Stimulated activated naive CD8-positive, alpha-beta T cell treated with anti-CD3 and anti-CD28 coated beads, Interleukin-15, Interleukin-2, amounts not matched to agents 100 ng/mL and 50 ng/mL, for 24 hours (primary cell): ENCODE data around the gene C11orf98.
A peak's percentile ranks its signal among the peaks of the same experiment; 100 is the strongest.
"Not testable (repeated sequence)": the region's sequence is repeated elsewhere in the genome, so short reads cannot be mapped to it uniquely, and the experiment has no call there.

Experiments
- H3K27ac Mint-ChIP-seq: one replicate; pipeline ENCODE4 v1.8.0; 2021; ENCODE audit warnings: mild to moderate bottlenecking, mixed read lengths
- H3K27me3 Mint-ChIP-seq: one replicate; pipeline ENCODE4 v1.8.0; 2021; ENCODE audit warnings: mixed read lengths
- H3K36me3 Mint-ChIP-seq: one replicate; pipeline ENCODE4 v1.8.0; 2021; ENCODE audit warnings: low read depth, mixed read lengths
- H3K4me1 Mint-ChIP-seq: one replicate; pipeline ENCODE4 v1.8.0; 2021; ENCODE audit warnings: low read depth, mixed read lengths
- H3K4me3 Mint-ChIP-seq: one replicate; pipeline ENCODE4 v1.8.0; 2021; ENCODE audit warnings: mild to moderate bottlenecking, mixed read lengths
- H3K9me3 Mint-ChIP-seq: one replicate; pipeline ENCODE4 v1.8.0; 2021; ENCODE audit warnings: mixed read lengths

Gene C11orf98

DNA sequence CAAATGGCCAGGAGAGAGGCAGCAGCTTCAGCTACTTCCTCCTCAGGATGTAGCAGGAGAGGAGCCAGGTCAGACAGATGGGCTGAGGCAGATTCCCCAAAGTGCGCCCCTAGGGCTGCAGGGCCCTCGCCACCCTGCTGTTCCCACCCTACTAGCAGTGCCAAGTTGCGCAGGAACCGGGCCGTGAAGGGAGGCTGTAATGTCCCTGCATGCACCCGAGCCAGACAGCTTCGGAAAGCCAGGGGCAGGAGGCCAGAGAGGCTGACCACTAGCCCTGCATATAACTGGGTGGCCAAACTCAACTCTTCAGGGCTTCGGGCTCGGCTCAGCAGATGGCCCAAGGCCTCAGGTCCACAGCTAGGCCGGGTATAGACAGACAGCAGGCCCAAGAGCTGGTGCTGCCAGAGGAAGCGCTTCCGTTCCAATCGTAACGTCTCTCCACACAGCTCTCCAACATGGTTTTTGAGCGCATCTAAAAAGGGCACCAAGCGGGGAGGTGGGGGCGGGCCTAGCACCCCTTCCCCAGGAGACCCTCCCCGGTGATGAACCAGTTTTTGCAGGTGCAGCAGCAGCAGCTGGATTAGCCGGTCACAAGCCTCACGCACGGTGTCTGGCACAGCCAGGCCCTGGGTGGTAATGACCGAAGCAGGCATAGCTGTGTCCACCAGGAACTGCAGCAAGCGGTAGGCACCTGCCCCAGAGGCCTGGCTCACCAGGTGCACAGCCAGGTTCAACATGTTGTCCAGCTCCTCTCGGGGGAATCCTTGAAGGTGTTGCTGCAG, 16.6 kb downstream of the C11orf98 start:
- Mint-ChIP-seq H3K4me3 (no peak overlapping the region), H3K4me1 (peaks cover 44% of the 10 kb centered on the region), H3K36me3 (peaks cover 18% of the 10 kb centered on the region), H3K27me3 (no peaks in the 10 kb centered on the region), H3K27ac (no peak overlapping the region), H3K9me3 (no peaks in the 10 kb centered on the region)

DNA sequence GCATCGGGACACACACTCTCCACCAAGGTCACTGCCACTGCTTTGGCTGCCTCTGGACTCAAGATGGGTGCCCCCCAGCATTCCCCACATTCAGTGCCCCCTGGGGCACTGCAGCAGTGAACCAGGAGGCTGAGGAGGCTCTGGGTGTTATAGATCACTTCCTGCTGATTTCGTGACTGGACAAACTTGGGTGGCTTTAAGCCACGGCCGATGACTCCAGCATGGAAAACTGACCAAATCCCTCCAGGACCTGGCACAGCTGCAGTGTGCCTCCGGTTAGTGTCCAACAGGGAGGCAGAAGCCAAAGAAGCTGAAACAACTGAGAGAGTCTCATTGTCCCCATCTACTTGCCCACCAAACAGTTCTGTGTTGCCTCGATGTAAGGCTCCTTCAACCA, 17.4 kb downstream of the C11orf98 start:
- Mint-ChIP-seq H3K36me3 (peaks cover 22% of the 10 kb centered on the region), H3K4me3 (no peak overlapping the region), H3K9me3 (no peaks in the 10 kb centered on the region), H3K4me1 (peaks cover 45% of the 10 kb centered on the region), H3K27me3 (no peaks in the 10 kb centered on the region), H3K27ac (no peak overlapping the region)

DNA sequence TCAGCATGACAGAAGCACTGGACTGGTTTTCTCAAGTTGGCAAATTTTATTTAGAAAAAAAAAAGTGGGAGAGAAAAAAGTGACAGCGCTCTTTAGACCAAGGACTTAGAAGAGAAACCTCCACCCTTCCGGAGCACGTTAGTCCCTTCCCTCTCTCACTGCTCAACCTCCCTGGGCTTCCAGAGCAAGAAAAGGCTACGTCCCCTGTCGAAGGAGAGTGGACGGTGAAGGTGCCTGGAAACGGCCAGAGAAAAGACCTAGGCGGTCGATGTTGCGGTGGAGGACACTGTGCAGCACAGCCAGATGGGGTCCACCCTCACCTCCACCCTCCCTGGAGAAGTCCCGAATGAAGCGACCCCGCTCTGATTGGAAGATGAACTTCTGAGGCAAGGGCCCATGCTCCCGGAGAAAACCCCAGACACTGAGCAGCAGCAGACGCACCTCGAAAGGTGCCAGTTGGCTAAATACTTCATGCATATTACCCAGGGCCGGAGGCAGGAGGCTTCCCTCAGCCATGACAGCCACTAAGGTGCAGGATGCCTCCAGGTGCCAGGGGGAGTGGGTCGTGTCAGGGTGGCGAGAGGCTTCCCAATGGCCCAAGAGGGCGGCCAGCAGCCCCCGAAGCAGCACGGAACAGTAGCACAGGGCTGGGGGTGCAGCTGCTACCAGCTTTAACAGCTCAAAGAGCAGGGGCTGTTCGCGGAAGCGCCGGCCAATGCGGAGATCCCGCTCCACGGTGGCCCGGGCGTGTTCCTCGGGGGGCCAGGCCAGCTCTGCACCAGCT, 18.0 kb downstream of the C11orf98 start:
- H3K27ac Mint-ChIP-seq, result peak overlapping the region; percentile 99
- no peaks in the 10 kb centered on the region for H3K27me3 Mint-ChIP-seq
- peaks cover 43% of the 10 kb centered on the region for H3K4me1 Mint-ChIP-seq
- H3K9me3 Mint-ChIP-seq, result no peaks in the 10 kb centered on the region
- peak overlapping the region; percentile 100 for H3K4me3 Mint-ChIP-seq
- peaks cover 24% of the 10 kb centered on the region for H3K36me3 Mint-ChIP-seq

DNA sequence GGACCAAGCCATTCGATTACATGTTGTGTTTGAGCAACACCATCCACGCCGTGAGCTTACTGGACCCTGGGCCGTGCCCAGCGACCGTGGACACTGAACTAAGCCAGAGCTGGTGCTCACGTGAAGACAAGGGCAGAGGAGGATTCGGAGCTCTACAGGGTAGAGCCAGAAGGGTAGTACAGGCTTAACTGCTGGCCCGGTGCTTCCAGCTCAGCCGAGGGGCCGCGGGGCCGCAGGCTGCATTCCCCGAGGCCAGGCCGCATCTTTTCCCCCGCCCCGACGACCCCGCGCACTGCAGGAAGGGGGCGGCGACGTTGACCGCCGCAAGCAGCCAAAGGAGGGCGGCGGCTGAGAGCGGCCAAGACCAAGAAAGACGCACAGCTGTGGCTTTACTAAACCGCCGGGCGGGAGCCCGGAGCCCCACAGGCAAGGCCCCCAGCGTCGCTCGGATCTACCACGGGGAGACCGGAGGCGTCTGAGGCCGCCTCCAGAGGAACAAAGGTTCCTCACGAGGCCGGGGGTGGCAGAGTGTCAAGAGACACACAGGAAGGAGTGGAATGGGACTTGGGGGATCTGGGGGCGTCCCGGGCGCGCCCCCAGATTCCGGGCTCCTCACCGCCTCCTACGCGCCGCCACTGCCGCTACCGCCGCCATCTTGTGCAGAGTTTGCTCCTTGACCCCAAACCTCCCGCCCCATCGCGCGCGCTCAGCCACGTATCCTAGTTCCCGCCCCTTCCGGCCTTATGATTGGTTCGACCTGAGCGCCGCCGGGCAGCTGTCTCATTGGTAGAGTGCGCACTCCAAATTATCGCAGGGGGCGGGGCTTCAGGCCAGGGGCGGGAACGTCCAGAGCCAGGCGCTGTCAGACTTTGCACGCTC, 18.8 kb downstream of the C11orf98 start, which contains the start of gene GANAB:
GANAB (minus strand) TSS at position 668 of the 879 bp plus-strand sequence; CDS start at position 654, 14 bp downstream.
- peak within 1 kb of the TSS; percentile 99 for H3K27ac Mint-ChIP-seq
- peaks cover 27% of the 10 kb centered on the region for H3K36me3 Mint-ChIP-seq
- H3K4me1 Mint-ChIP-seq, result peaks cover 42% of the 10 kb centered on the region
- peak within 1 kb of the TSS; percentile 100 for H3K4me3 Mint-ChIP-seq
- no peaks in the 10 kb centered on the region for H3K27me3 Mint-ChIP-seq
- no peaks in the 10 kb centered on the region for H3K9me3 Mint-ChIP-seq

DNA sequence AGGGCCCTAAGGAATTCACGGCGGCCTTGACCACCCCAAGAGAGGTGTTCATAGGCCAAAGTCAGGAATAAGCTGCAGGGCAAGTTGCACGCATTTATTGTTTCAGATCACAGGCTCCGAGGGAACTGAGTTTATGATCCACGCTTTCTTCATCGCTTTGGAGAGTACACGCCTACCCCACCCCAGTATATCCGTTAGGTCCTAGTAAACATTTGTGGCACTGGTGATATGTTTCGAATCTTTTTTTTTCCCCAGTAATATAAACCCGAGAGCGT, 19.4 kb downstream of the C11orf98 start:
- Mint-ChIP-seq H3K4me3 (peak overlapping the region; percentile 100), H3K27me3 (no peaks in the 10 kb centered on the region), H3K4me1 (peaks cover 44% of the 10 kb centered on the region), H3K27ac (peak overlapping the region; percentile 99), H3K36me3 (peaks cover 31% of the 10 kb centered on the region), H3K9me3 (no peaks in the 10 kb centered on the region)

DNA sequence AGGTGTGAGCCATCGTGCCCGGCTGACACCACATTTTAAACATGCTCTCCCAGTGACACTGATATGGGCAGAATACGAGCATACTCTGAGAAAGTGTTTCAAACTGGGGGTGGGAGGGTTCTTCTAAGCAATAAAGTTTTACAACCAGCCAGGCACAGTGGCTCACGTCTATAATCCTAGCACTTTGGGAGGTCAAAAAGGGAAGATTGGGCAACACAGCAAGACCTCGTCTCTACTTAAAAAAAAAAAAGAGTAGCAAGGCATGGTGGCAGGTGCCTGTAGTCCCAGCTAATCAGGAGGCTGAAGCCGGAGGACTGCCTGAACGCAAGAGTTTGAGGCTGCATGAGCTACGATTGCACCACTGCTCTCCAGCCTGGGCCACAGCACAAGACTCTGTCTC, 20.8 kb downstream of the C11orf98 start:
- Mint-ChIP-seq H3K9me3 (no peaks in the 10 kb centered on the region), H3K4me1 (peaks cover 53% of the 10 kb centered on the region), H3K27ac (peak overlapping the region; percentile 68), H3K27me3 (no peaks in the 10 kb centered on the region), H3K4me3 (peak overlapping the region; percentile 43), H3K36me3 (peaks cover 35% of the 10 kb centered on the region)

DNA sequence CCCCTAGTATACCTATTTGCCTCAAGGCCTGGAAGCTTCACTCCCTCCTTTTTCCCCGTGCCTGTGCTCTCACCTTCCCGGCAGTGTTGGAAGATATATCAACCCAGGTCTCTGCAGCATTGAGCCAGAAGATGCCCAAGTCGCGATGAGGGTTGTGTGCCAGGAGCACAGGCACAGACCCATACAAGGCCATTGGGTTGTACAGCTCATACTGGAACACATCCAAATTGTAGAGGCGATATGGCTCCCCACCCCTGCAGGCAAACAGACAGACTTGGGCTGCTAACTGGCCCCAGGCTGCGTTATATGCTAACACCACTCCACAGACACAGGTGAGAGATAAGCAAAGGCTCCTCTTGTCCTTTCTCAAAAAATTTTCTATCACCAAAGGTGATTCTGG, 32.5 kb downstream of the C11orf98 start:
- no peak overlapping the region for H3K27ac Mint-ChIP-seq

DNA sequence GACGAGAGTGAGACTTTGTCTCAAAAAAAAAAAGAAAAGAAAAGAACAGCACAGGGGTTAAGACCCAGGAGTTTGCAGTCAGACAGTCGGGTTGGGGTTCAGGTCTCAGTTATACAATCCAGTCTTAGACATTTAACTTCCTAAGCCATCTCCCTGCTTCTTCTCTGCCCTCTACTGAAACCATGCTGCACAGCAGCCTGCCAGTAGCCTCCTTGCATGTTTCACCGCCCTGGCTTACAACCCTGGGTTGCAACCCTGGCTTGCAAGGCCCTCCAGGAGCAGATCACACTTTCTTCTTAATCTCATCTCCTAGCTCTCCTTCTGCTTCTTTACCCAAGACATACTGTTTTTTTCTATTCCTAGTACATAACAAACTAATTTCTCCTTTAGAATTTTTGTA, 37.3 kb downstream of the C11orf98 start:
- no peaks in the 10 kb centered on the region for H3K9me3 Mint-ChIP-seq

More for the DNA sequence above, 32.5 kb downstream of the C11orf98 start:
- no peaks in the 10 kb centered on the region for H3K9me3 Mint-ChIP-seq
- no peak overlapping the region for H3K4me3 Mint-ChIP-seq
- peaks cover 16% of the 10 kb centered on the region for H3K4me1 Mint-ChIP-seq
- H3K36me3 Mint-ChIP-seq, result peaks cover 81% of the 10 kb centered on the region
- no peaks in the 10 kb centered on the region for H3K27me3 Mint-ChIP-seq

DNA sequence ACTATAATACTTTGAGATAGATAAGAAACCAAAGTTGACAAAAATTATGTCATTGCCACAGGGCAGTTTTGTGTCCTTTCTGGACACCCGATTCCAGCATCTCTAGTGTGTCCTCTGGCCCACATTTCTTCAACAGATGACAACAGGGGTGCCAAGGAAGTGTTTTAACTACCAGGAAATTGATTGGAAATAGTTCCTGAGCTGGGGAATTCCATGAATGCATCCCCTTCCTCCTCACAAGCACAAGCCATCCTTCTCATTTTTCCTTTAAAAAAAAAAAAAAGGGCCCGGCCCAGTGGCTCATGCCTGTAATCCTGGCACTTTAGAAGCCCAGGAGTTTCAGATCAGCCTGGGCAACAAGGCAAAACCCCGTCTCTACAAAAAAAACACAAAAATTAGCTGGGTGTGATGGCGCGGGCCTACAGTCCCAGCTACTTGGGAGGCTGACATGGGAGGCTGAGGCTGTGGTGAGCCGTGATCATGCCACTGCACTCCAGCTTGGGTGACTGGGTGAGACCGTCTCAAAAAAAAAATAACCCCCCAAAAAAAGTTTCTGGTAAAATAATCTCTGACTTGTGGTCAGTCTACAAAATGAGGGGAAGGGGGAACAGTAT, 42.4 kb downstream of the C11orf98 start:
- H3K4me3 Mint-ChIP-seq, result peak overlapping the region; percentile 78
- H3K36me3 Mint-ChIP-seq, result peaks cover 55% of the 10 kb centered on the region
- H3K9me3 Mint-ChIP-seq, result no peaks in the 10 kb centered on the region
- no peaks in the 10 kb centered on the region for H3K27me3 Mint-ChIP-seq
- peaks cover 32% of the 10 kb centered on the region for H3K4me1 Mint-ChIP-seq
- H3K27ac Mint-ChIP-seq, result peak overlapping the region; percentile 90

More for the DNA sequence above, 37.3 kb downstream of the C11orf98 start:
- no peak overlapping the region for H3K4me3 Mint-ChIP-seq
- H3K27ac Mint-ChIP-seq, result peak overlapping the region; percentile 1
- H3K27me3 Mint-ChIP-seq, result no peaks in the 10 kb centered on the region
- H3K36me3 Mint-ChIP-seq, result peaks cover 72% of the 10 kb centered on the region
- no peaks in the 10 kb centered on the region for H3K4me1 Mint-ChIP-seq

DNA sequence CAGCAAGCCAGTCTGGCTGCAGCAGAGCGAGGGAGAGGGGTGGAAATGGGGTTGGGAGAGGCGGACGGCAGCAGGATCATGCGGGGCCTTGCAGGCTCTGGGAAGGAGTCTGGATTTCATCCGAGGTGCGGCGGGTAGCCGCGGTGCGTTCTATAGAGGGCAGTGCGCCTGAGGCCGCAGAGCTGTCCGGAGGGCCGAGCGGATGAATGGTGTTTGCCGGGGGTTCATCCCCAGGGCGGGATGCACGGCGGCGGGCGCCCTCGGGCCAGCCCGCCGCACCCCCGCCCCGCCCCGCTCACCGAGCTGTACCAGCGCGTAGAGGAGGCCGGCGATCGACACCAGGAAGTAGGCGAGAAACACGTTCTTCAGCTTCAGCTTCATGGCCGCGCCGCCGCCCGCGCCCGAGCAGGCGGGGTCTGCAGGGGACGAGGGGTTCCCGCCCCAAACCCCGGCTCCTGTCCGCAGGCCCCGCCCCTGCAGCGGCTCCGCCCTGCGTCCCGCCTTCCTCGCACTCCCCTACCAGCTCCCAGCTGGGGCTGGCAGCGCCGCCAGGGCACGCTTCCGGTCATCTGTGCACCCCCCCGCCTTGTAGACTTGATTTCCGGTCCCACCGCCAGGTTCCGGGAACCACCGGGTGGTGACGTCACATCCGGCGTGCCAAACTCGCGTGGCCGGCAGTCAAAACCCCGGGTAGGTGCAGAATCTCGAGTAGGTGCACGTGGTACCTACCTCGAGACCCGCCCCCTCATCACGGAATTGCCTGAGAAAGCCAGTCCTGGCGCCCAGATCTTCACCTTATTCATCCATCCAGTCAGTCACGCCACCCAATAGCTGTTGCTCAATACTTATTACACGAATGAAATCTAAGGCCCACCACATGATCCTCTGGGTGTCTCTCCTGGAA, 43.2 kb downstream of the C11orf98 start, which contains the start of gene B3GAT3:
B3GAT3 (minus strand) TSS at position 420 of the 904 bp plus-strand sequence; CDS start at position 381, 39 bp downstream.
- peak within 1 kb of the TSS; percentile 93 for H3K27ac Mint-ChIP-seq
- peak within 1 kb of the TSS; percentile 93 for H3K4me3 Mint-ChIP-seq
- H3K9me3 Mint-ChIP-seq, result no peaks in the 10 kb centered on the region
- peaks cover 50% of the 10 kb centered on the region for H3K36me3 Mint-ChIP-seq
- H3K27me3 Mint-ChIP-seq, result no peaks in the 10 kb centered on the region
- peaks cover 32% of the 10 kb centered on the region for H3K4me1 Mint-ChIP-seq

DNA sequence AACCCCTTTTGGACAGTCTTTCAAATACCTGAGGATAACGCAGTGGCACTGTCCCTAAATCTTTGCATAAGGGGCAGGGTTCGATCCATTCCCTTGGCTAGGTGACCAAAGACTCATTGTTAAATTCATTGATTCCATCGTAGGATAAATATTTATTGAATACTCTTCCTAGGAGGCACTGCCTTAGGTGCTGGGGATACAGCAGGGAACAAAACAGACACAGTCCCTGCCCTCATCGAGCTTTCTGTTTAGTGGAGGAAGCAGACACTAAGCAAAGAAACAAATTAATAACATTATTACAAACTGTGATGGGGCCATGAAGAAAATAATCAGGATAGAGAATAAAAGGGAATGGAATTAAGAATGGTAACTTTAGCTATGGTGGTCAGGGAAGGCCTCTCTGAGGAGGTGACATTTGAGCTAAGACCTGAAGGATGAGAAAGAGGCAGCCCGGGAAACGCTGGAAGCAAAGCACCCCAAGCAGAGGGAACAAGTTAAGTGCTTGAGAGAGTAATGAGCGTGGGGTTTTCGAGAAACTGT, 43.9 kb downstream of the C11orf98 start:
- Mint-ChIP-seq H3K36me3 (peaks cover 47% of the 10 kb centered on the region), H3K27me3 (no peaks in the 10 kb centered on the region), H3K9me3 (no peaks in the 10 kb centered on the region), H3K4me3 (peak overlapping the region; percentile 93), H3K27ac (peak overlapping the region; percentile 93), H3K4me1 (peaks cover 32% of the 10 kb centered on the region)

DNA sequence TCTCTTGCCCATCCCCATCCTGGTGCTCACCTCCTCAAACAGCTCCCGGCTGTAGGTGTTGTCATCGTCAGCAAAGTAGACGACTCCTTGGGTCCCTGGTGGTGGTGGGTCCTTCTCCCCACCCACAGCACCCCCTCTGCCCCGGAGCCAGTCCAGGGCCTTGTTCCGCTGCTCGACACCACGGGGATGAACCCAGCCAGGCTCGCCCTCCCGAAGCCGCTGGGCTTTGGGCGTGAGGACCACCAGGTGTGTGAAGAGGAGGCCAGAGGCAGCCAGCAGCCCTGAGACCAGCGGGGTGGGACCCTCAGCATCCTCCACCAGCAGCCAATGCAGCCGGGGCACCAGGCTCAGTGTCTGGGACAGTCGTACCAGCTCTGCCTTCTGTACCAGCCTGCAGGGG, 48.1 kb downstream of the C11orf98 start:
- peaks cover 28% of the 10 kb centered on the region for H3K36me3 Mint-ChIP-seq
- H3K9me3 Mint-ChIP-seq, H3K27ac Mint-ChIP-seq, H3K27me3 Mint-ChIP-seq, H3K4me3 Mint-ChIP-seq: not testable (repeated sequence)
- peaks cover 42% of the 10 kb centered on the region for H3K4me1 Mint-ChIP-seq

DNA sequence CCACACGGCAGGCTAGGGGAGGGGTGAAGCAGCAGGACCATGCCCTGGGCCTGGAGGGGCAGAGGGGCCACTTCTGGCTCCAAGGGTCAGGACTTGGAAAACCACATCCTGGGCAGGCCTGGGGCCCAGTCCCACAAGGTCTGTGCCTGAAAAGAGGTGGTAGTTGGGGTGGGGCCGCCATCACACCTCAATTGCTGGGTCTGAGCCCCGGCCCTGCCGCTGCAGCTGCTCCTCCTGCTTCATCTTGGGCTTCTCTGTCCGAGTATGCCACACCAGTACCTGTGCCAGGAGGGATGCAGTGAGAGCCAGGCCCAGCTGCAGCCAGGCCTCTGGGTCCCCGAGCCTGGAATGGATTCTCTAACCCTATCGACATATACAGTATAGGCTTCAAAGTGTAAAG, 49.5 kb downstream of the C11orf98 start:
- H3K36me3 Mint-ChIP-seq, result peaks cover 21% of the 10 kb centered on the region
- peaks cover 44% of the 10 kb centered on the region for H3K4me1 Mint-ChIP-seq
- no peaks in the 10 kb centered on the region for H3K9me3 Mint-ChIP-seq
- H3K4me3 Mint-ChIP-seq, result no peak overlapping the region
- H3K27me3 Mint-ChIP-seq, result no peaks in the 10 kb centered on the region
- no peak overlapping the region for H3K27ac Mint-ChIP-seq
